HCT116 (cell line): ENCODE results near the gene GIMAP8.

Experiments used
- EGR1 ChIP-seq: IDR thresholded peaks from 2 replicates; pipeline ENCODE4 v1.6.1; 2012; ENCODE audit warnings: low read depth
- EZH2 ChIP-seq: fragments of 200-600 bp; sonication (generic); IDR thresholded peaks from 2 replicates; pipeline ENCODE4 v1.6.1; 2017; ENCODE audit warnings: antibody characterized with exemption, mixed run types
- EZH2phosphoT487 ChIP-seq: fragments of 200-600 bp; IDR thresholded peaks from 2 replicates; pipeline ENCODE4 v1.6.1; 2018; ENCODE audit warnings: antibody characterized with exemption, borderline replicate concordance
- POLR2A ChIP-seq: IDR thresholded peaks from 2 replicates; pipeline ENCODE4 v1.7.0; 2011; ENCODE audit warnings: borderline replicate concordance; ENCODE audit not compliant: insufficient read depth, insufficient read length; ENCODE audit errors: extremely low read depth
- SIN3A ChIP-seq: IDR thresholded peaks from 2 replicates; pipeline ENCODE4 v1.6.1; 2012; ENCODE audit warnings: low read depth
- SP1 ChIP-seq: IDR thresholded peaks from 2 replicates; pipeline ENCODE4 v1.6.1; 2012; ENCODE audit warnings: low read depth
- TF ChIP-seq, protein P1 (sequence below): IDR thresholded peaks from 2 replicates; pipeline ENCODE4 v1.6.1; 2012
- TF ChIP-seq, protein P2 (sequence below), 3 experiments: fragments of 200-600 bp in 1 of 3; sonication (generic) in 1 of 3; IDR thresholded peaks in 2 of 3; conservative IDR thresholded peaks in 1 of 3; 2 replicates each; pipeline ENCODE4 v1.5.1; 2012 to 2017; ENCODE audit warnings: low read depth in 2 of 3, low read length in 2 of 3, antibody characterized with exemption in 1 of 3, borderline replicate concordance in 1 of 3, control low read depth in 1 of 3, mild to moderate bottlenecking in 1 of 3, mixed read lengths in 1 of 3, mixed run types in 1 of 3, moderate library complexity in 1 of 3; ENCODE audit not compliant: insufficient read depth in 1 of 3

DNA sequence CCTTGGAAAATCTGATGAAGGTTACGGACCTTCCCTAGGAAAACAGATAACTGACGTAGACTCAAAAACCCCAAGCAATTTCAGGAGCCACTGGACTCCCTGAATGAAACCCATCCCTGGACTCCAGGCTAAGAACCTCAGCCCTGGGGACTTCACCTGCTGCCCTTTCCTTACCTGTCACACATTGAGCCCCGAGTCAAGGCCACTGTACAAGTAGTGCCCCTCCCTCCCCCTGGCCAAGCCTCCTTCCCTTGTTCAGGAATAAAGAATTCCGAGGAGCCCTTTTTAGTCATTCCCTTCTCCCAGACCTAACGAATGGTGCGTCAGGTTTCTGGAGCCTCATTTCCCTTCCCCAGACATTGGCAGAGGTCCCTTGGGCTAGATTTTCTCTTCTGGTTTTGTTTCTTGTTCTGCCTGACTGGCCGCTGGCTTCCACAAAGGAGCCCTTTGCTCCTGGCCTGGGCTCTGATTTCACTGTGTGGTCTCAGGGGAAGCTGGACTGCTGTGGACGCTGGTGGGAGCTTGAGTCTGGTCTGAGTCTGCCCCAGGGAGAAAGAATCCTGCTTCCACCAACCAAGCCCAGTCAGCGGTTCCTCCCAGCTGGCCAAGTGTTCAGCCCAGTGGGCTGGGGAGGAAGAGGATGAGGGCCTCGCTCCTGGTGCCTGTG is 39.6 kb upstream of the GIMAP8 start:
- TF ChIP-seq, protein P1, sequence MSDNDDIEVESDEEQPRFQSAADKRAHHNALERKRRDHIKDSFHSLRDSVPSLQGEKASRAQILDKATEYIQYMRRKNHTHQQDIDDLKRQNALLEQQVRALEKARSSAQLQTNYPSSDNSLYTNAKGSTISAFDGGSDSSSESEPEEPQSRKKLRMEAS: no peak
- TF ChIP-seq POLR2A (no peak), EZH2 (no peak), SIN3A (no peak), EGR1 (no peak), EZH2phosphoT487 (no peak), SP1 (no peak)
- TF ChIP-seq, protein P2, sequence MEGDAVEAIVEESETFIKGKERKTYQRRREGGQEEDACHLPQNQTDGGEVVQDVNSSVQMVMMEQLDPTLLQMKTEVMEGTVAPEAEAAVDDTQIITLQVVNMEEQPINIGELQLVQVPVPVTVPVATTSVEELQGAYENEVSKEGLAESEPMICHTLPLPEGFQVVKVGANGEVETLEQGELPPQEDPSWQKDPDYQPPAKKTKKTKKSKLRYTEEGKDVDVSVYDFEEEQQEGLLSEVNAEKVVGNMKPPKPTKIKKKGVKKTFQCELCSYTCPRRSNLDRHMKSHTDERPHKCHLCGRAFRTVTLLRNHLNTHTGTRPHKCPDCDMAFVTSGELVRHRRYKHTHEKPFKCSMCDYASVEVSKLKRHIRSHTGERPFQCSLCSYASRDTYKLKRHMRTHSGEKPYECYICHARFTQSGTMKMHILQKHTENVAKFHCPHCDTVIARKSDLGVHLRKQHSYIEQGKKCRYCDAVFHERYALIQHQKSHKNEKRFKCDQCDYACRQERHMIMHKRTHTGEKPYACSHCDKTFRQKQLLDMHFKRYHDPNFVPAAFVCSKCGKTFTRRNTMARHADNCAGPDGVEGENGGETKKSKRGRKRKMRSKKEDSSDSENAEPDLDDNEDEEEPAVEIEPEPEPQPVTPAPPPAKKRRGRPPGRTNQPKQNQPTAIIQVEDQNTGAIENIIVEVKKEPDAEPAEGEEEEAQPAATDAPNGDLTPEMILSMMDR (IDR thresholded peaks at IDR 0.05 in 2 of 3, conservative IDR thresholded peaks at IDR 0.05 in 1 of 3; ENCODE audit: borderline replicate concordance in 1 of 3, insufficient read depth in 1 of 3, low read depth in 2 of 3, low read length in 2 of 3): no peak
